ENCODE measurements around the gene RARA.
"Not testable (repeated sequence)": the region's sequence is repeated elsewhere in the genome, so short reads cannot be mapped to it uniquely, and the experiment has no call there.

RARA gene

DNA sequence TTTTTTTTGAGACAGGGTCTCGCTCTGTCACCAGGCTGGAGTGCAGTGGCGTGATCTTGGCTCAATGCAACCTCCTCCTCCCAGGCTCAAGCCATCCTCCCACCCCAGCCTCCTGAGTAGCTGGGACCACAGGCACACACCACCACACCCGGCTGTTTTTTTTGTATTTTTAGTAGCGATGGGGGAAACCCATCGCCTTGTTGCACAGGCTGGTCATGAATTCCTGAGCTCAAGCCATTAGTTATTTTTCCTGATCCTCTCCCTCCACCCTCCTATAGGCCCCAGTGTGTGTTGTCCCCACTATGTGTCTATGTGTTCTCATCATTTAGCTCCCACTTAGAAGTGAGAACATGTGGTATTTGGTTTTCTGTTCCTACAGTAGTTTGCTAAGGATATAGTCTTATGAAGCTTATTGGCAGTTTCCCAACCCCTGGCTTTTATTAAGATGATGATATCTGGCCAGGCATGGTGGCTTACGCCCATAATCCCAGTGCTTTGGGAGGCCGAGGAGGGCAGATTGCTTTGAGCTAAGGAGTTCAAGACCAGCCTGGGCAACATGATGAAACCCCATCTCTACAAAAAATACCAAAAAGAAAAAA is 9.7 kb upstream of the RARA start:
- not testable (repeated sequence) for DNase-seq

DNA sequence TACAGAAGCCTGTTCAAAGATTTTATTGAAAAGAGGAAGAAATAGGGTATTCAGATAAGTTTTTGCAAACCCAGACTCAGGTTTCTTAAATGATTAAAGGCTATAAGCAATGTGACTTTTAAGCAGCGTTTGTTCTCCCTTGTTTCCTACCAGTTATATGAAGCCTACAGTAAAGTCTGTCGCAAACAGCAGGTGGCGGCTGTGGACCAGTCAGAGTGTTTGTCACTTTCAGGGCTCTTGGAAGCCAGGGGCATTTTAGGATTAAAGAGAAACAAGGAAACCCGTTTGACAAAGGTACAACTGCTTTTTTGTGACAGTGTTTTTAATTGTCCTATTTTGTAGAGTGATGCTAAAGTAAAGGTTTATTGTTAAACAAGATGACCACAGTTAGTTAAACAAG is 7.7 kb upstream of the RARA start:
- DNase-seq = no peak

- peak; percentile 42 to 70 for DNase-seq
Measured at GRCh38 chr17:40303009-40303657, 5.8 kb upstream of the RARA start.

DNA sequence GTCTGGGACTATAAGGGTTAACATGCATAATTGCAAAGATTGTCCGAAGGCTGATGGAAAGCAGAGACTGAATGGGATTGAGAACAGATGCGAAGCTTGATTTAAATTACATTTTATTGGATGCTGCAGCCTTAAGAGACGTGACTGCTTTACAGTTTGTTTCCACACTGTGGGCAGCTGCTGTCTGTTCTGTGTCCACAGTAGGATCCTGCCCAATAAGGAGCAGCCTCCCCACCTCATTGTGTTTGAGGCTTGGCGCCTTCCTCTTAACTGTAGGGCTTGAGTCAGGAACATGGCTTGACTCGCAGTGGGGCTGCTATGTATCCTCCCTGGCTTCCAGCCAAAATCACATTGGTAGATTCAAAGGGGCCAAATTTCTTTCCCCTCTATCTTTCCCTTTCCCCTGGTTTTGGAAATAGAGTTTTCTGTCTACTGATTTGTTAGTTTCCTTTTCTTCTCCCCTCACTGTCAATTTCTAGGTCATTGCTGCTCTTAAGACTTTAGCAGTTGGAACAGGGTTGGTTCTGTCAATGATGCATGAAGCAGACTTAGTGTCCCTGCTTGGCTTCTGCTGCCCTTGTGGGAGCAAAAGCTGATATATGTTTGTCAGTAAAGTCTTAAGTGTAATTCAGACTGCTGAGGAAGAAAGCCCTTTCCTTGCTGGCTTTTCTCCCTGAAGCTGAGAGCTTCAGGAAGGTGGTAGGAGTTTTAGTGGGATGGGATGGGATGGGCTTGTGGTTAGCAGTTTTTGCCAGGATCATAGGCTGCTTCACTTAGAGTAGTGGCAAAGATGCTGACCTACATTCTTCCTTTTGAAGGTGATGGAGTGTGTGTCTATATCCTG is 5.0 kb upstream of the RARA start:
- no peak for DNase-seq

- DNase-seq = not testable (repeated sequence)
Measured at GRCh38 chr17:40304552-40304863, 4.5 kb upstream of the RARA start.

- DNase-seq = not testable (repeated sequence)
Measured at GRCh38 chr17:40304866-40305265, 4.1 kb upstream of the RARA start.

DNA sequence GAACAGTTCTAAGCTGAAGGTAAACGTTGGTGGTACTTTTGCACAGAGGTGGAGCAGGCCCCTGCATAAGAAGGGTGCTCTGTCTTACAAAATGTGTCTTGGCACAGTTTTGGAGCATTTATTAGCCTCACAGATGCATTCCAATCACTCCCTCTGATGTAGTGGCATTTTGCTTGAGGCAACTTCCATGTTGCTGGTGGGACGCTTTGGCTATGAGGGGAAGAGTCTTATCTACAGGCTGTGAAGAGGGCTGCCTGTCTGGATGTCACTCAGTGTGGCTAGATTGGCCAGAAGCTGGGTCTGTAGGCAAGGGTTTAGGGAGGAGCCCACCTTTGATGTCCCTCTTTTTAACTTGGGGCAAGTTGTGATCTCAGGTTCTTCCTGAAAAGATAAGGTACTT is 2.6 kb upstream of the RARA start:
- no peak for DNase-seq

DNA sequence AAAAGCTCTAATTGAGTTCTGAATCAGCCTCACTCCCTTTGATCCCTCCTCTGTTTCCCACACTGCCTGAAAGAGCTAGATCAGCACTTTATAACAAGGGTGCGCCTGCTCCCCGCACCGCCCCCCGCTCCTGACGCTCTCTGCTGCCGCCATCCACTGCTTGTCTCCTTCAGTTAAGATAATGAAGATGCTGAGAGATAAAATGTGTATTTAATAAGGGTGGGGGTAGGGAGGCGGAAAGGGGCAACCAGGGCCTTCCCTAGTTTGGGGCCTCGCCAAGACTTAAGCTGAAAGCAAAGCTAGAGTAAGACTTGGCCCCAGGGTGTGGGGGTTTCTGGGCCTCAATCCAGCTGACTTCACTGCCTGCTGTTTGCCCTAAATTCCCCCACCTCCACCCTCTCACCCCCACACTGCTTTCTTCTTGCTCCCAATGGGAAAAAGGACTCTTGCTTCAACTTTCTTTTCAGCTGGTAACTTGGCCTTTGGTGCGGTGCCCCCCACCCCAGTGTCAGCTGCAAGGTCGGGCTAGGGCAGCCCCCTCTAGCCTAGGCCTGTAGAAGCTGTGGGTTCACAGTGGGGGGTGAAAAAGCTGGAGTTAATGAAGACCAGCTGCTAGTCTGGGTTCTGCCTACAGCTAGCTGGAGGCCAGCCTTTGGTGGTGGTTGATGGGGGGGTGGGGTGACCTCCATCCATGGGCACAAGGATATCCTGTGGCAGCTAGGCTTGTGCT is 1.8 kb upstream of the RARA start:
- peak in 1 of 2 donors; percentile 29 for DNase-seq

- DNase-seq = no peak
Measured at GRCh38 chr17:40307740-40308239, 1.2 kb upstream of the RARA start.

- DNase-seq = no peak
Measured at GRCh38 chr17:40309949-40310510, 1.1 kb downstream of the RARA start.

DNA sequence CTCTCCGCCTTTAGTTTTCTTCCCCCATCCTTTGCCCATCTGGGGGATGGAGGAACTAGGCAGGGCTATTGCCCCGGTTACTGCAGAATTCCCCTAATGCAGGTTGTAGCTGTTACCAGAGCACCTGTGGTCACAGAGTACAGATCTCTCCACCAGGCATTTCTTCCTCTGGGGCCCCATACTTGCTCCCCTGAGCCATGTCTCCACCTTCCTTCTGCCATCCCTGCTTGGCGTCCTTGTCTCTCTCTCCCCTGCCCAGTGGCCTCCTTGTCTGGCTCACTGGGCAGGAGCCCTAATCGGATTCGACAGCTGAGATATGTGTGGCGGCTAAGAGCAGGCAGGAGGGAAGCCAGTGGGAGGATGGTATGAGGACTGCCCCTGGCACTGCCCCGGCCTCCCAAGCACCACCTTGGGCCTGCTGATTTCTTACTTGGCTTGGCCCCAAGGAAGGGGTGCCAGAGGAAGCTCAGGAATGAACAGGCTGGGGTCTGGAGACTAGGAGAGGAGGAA is 2.0 kb downstream of the RARA start:
- no peak for DNase-seq

GRCh38 chr17:40311575-40311974 is 2.6 kb downstream of the RARA start:
- DNase-seq = no peak

- no peak for DNase-seq
Measured at GRCh38 chr17:40312131-40312731, 3.3 kb downstream of the RARA start.

DNA sequence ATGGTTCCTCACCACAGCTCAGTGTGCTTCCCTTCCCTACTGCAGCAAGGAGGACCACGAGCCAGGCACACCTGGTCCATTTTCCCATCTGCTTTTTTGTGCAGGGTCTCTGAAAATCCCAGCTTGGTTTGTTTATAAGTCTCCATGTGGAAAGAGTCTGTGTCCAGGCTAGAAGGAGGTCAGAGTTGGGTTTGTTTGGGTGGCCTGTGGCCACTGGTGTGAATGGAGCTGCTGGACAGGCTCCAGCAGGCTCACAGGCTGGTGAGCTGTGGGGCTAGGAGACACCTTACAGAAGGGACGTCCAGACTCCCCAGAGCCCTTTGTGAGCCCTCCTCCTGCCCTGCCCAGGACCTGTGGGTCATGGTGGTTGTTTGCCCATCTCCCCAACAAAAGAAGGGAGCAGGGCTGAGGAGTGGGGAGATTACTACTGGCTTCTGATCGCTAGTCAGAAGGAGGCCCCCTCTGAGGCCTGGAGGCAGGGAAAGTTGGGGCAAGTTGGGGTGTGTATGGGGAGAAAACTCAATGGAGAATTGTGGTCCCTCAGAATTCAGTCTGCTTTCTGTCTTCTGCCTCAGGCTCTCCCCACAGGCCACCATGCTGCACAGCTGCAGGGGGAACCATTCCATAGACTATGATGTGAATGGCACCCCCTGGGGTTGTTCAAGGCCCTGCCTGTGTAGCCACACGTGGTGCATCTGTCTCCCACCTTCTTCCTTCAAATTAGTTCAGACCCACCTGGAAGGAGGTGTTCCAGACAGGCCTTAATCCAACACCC is 4.1 kb downstream of the RARA start:
- no peak for DNase-seq

GRCh38 chr17:40313668-40314583 is 4.9 kb downstream of the RARA start:
- no peak for DNase-seq

DNA sequence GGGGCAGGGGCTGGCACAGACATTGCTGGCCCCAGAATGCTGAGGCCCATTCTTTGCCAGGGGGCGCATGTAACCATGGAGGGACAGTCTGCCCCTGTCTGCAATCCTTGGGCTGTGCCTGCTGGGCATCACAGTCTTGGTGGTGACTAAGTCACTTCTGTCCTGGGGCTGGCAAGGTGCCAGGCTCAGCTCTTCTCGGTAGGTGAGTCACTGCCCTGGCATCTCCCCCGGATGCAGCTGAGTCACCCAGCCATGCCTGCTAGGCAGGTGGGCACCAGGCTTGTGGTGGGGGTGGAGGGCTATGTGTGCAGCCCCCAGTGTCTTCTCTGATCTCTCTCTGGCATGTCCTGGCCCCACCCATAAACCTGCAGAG is 5.6 kb downstream of the RARA start:
- peak; percentile 88 to 96 for DNase-seq

DNA sequence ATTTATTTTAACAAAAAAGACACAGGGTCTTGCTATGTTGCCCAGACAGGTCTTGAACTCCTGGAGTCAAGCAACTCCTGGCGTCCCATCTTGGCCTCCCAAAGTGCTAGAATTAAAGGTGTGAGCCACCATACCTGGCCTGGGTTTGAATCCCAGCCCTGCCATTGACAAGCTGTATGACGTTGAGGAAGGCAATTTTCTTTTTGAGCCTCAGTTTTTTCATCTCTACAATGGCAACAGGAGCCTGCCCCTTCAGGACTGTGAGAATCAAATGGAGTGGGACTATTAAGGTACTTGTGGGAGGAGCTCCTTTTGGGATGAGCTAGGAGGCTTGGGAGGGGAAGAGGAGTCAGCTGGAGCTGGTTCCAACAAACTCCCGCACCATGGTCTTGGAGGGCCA is 6.2 kb downstream of the RARA start:
- no peak for DNase-seq

GRCh38 chr17:40315678-40316570 is 6.9 kb downstream of the RARA start:
- DNase-seq = no peak

Measured in activated CD4-positive, alpha-beta T cell treated with anti-CD3 and anti-CD28 coated beads for 4 hours (primary cell).